GM21526 (cell line): ENCODE results near the gene TMEM132E.

Experiments used
- ATAC-seq: cut with Tn5 transposase; IDR thresholded peaks from one replicate; pipeline ENCODE4 v1.9.1; 2021; ENCODE audit warnings: moderate library complexity; ENCODE audit not compliant: unreplicated experiment, low FRiP score

The TMEM132E gene

DNA sequence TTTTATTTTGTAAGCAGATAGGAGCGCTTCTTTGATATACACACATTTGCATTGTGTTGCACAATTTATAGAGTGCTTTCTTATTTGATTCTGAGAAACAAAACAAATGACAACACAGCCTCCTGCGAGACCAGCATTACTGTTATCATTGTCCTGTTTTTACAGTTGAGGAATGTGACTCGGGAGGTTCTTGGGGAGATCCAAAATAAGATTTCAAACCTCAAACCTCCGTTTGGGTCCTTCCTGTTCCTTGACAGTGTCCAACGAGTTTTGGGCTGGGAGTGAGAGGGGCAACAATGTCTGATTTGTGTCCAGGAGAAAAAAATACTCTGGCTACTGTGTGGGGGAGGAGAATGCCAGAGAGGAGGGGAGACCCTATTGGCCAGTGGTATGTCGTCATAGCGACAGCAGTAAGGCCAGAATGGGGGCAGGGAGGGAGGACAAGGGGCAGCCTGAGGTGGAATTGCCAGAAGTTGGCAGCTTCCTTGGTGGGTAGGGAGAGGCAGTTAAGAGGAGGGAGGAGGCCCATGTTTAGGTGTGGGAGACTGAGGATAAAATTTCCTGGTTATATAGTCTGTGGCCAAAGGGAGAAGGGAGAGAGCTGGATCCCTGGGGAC is 45.5 kb downstream of the TMEM132E start:
- ATAC-seq, result no peak

DNA sequence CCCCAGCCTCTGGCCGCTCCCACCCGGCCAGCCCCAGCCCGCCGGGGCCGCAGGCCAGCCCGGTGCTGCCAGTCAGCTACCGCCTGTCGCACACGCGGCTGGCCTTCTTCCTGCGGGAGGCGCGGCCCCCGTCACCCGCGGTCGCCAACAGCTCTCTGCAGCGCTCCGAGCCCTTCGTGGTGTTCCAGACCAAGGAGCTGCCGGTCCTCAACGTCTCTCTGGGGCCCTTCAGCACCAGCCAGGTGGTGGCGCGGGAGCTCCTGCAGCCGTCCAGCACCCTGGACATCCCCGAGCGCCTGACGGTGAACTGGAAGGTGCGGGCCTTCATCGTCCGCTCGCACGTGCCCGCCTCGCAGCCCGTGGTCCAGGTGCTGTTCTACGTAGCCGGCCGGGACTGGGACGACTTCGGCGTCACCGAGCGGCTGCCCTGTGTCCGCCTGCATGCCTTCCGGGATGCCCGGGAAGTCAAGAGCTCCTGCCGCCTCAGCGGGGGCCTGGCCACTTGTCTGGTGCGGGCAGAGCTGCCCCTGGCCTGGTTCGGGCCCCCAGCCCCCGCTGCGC is 46.8 kb downstream of the TMEM132E start:
- ATAC-seq, result no peak

DNA sequence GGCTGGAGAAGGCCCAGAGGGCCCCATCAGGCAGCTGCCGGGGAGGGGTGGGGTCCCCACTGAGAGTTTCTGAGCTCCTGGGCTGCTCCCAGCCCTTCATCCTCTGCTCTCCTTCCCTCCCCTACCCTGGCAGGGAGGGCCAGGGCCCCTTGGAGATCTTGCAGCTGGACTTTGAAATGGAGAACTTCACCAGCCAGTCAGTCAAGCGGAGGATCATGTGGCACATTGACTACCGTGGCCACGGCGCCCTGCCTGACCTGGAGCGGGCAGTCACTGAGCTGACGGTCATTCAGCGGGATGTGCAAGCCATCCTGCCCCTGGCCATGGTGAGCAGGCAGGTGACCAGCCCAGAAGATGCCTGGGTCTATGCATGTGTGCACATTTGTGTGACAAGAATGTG is 49.5 kb downstream of the TMEM132E start:
- ATAC-seq, result no peak

- ATAC-seq, result no peak
These were observed 54.0 kb downstream of the TMEM132E start for GRCh38 chr17:34633351-34633750.

DNA sequence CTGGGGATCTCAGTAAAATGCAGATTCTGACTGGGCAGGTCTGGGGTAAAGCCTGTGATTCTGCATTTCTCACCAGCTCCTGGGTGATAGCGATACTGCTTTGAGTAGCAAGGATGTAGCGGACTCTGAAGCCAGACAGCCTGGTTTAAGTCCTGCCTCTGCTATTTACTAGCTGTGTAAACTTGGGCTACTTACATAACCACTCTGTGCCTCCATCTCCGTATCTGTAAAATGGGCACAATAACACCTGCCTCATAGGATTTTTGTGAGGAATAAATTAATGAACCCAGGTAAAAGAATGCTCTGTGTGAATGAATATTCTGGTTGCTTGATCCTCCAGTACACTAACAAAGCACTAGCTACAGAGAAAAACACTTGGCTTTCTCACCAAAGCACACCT is 54.4 kb downstream of the TMEM132E start:
- ATAC-seq, result no peak

- ATAC-seq, result no peak
These were observed 55.3 kb downstream of the TMEM132E start for GRCh38 chr17:34634551-34635160.

DNA sequence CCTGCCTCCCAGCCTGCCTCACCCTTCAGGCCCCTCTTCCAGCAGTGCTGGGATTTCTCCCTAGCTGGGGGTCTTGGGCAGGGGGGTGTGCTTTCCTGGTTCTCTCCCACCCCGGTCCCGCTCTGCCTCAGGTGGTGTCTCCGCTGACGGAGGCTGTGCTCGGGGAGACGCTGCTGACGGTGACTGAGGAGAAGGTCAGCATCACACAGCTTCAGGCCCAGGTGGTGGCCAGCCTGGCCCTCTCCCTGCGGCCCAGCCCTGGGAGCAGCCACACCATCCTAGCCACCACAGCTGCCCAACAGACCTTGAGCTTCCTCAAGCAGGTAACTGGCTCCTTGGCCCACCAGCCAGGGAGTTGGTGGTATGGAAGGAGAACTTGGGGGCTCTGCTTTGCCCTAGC is 56.5 kb downstream of the TMEM132E start:
- no peak for ATAC-seq

GRCh38 chr17:34637041-34637547 is 57.7 kb downstream of the TMEM132E start:
- ATAC-seq, result no peak

DNA sequence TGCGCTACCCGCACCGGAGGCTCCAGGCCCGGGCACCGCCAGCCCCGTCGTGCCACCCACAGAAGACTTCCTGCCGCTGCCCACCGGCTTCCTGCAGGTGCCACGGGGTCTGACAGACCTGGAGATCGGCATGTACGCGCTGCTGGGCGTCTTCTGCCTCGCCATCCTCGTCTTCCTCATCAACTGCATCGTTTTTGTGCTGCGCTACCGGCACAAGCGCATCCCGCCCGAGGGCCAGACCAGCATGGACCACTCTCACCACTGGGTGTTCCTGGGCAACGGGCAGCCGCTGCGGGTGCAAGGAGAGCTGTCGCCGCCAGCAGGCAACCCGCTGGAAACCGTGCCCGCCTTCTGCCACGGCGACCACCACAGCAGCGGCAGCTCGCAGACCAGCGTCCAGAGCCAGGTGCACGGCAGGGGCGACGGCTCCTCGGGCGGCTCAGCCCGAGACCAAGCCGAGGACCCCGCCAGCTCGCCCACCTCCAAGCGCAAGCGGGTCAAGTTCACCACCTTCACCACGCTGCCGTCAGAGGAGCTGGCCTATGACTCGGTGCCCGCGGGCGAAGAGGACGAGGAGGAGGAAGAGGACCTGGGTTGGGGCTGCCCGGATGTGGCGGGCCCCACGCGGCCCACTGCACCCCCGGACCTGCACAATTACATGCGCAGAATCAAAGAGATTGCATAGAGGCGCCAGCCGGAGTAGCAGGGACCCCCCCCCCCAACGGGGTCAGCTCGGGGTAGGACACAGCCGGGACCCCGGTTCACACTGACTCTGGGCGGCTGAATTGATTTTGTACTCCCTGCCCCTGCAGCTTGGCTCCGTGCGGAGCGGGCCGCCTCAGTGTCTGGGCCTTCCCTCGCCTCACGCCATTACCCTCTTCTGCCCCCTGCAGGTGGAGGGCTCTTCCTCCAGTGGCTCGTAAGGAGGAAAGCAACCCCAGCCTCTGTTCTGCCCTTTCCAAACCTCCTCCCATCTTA is 58.5 kb downstream of the TMEM132E start:
- ATAC-seq, result no peak

GRCh38 chr17:34638526-34639260 is 59.3 kb downstream of the TMEM132E start:
- ATAC-seq, result no peak

DNA sequence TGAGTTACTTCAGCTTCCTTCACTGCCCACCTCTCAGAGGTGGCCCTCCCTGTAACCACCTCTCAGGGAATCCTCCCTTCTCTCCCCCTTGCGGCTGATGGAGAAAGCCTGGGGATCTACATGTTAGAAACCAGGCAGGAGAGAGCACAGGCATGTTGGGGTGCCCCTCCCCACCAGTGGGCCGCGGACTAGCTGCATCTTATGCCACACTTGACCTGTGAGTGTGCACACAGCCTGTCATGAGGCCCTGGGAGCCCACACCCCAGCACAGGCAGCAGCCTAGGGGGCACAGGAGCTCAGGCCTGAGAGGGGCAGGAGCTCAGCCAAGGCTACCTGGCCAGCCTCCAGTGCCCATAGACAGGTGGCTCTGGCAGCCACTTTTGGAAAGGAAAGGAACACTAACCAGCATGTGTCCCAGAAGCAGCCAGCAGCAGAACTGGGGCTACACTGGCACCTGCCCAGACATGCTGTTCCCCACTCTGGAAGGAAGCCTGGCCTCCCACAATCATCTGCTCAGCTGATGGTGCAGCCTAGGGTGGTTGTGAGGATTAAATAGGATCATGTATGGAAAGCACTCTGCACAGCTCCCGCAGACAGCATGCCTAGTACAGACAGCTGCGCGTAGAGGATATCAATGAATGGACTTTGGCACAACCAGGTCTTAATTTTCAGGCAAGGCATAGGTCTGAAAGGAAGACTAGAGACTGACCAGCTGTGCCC is 60.5 kb downstream of the TMEM132E start:
- ATAC-seq, result no peak

DNA sequence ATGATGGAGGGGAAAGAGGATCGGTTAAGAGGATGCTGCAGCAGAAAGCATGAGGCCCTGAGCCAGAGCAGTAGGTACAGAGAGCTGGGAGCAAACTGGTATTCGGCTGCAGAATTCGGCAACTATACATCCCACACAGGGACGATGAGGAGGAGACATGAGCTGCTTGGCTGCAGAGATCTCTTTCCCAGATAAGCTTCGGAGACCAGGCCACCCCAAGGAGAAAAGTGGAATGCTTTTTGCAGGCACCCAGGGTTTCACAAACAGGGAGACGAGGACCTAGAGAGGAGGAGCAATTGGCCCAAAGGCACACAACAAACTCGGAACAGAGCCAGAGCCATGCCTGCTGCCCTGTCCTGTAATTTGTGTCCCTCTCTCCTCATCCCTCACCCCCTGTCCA is 62.0 kb downstream of the TMEM132E start:
- no peak for ATAC-seq

DNA sequence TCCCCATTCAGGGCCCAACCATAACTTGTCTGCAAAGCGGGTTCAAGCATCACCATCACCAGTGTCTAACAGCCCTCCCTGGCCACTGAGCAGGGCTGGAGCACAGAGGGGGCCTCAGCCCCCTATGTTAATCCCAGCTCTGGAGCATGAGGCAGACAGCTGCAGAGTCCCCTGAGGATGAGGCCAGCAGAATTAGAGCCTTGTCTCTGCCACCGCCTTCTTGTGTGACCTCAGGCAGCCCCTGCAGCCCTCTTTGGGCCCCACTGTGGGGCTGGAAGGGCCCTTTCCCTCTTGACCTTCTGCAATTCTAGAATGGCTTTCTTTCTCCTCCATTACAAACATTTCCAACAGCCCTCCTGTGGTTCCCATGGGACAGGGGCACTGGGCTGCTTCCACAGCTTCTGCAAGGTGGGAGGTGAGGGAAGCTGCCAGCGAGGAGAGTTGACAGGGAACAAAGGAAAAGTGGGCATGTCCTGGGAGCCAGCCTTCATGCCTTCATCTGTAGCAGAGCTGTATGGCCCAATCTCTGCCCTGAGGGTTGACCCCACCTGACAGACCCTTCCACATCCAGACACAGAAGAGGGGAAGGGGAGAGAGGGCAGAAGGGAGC is 65.7 kb downstream of the TMEM132E start:
- no peak for ATAC-seq

DNA sequence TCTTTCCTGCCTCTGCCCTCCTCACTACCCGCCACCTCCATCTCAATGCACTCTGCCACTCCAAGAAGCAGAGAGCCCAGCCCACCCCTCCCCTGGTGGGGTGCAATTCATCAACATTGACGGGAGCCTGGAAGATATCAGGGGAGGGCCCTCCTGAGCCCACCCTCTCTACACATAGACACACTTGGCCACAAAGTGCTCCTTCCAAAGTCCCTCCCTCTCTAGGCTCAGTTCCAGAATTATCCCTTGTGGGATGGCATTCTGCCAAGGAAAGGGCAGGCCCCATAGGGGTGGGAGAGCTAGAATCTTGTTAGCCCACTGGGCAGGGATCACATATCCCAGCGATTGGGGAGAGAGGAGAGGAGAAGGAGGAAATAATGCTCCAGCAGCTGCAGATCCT is 66.2 kb downstream of the TMEM132E start:
- ATAC-seq, result no peak

GRCh38 chr17:34647511-34647910 is 68.1 kb downstream of the TMEM132E start:
- ATAC-seq, result no peak

DNA sequence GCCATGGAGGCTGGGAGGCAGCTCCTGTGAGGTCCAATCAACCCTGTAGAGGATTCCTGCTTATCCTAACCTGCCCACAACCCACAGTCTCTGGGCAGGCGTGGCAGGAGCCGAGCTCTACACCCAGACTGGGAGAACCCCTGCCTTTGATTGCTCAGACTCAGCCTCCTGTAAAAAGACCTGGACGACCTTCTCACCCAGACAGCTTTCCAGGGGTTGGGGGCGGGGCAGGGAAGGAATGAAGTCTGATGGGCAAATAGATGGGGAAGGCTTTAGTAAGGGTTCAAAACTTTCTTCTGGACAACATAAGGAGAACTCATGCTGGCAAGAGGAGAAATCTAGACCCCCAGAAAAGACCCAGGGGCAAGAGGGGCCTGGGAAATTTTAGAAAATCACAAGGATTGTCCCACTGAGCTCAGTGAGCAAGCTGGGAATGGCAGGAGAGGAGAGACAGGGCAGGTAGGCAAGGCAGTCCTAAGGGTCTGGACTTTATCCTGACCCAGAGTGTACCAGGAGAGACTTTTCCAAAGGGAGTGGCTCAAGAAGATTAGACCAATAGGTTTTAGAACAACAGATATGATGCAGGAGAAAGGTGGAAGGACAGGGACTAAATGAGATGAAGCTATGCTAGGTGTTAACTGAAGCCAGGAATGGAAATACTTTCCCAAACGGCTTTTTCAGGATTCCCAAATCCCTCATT is 70.8 kb downstream of the TMEM132E start:
- ATAC-seq, result no peak

- ATAC-seq, result no peak
These were observed 72.0 kb downstream of the TMEM132E start for GRCh38 chr17:34651402-34651811.

DNA sequence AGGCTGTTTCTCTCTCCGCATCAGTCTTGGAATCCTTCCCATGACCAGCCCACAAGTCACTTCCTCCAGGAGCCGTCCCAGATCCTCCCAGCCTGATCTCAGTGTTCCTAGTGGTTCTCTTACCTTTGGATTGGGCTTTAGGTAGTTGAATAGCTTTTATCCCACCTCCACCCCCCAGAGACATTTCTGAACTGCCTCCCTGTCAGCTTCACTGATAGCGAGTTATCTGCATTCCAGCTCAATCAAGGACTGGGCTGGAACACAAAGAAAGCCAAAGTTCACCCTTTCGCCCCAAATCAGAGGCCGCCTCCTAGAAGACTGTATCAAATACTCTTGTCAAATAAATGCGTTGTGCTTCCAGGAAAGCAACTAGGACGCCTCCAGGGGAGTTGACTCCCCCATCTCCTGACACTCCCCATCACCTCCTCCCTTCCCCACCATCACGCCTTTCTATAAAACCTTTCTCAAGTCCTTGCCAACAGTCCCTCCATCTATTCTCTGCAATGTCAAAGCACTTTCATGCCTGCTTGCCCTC is 72.7 kb downstream of the TMEM132E start:
- ATAC-seq, result no peak
